PC-3 (cell line): ENCODE data around the gene CRB2. TPM values are rescaled to one million over a fixed set of nuclear protein-coding genes. Genes with fewer than 3 reads are reported as not detected.

Source experiments
- ATAC-seq: fragments of 200-7000 bp; cut with Tn5 transposase; 2 replicates; pipeline ENCODE4 v1.9.1; 2020; ENCODE audit warnings: mild to moderate bottlenecking, moderate library complexity
- BruUV-seq: library from RNA; stranded (reverse); fragments of 400-500 nt; replicated peaks from 2 replicates; lab custom pipeline; 2021; lab: Mats Ljungman, UMichigan
- CTCF ChIA-PET: fragments of 300-600 bp; sonication (Branson Sonifier 250); formaldehyde crosslinking; loops from one replicate; lab custom pipeline; 2022; ENCODE audit warnings: antibody characterized with exemption; lab: Charles Lee
- POLR2A ChIA-PET: fragments of 300-600 bp; sonication (Branson Sonifier 250); formaldehyde crosslinking; loops from one replicate; lab custom pipeline; 2022; ENCODE audit warnings: antibody characterized with exemption; ENCODE audit not compliant: unreplicated experiment; lab: Charles Lee
- DNase-seq: peaks from one replicate; pipeline ENCODE4 v3.0.0-alpha.2; 2015
- H2AFZ ChIP-seq: fragments of 300-600 bp; sonication (generic); 2 replicates; pipeline ENCODE4 v1.6.0; 2016; ENCODE audit warnings: antibody characterized with exemption, low read length
- H3F3A ChIP-seq: fragments of 300-600 bp; sonication (generic); one replicate; pipeline ENCODE4 v1.6.0; 2017; ENCODE audit warnings: antibody characterized with exemption, low read length, control low read depth, mild to moderate bottlenecking; ENCODE audit not compliant: unreplicated experiment
- H3K27ac ChIP-seq: fragments of 300-600 bp; sonication (generic); 2 replicates; pipeline ENCODE4 v1.5.1; 2016; ENCODE audit warnings: mild to moderate bottlenecking, low read length
- H3K27me3 ChIP-seq: fragments of 300-600 bp; sonication (generic); 2 replicates; pipeline ENCODE4 v1.6.1; 2016; ENCODE audit warnings: low read length, mixed read lengths
- H3K36me3 ChIP-seq: fragments of 300-600 bp; sonication (generic); 2 replicates; pipeline ENCODE4 v1.6.1; 2016; ENCODE audit warnings: low read depth, mixed run types, low read length, mixed read lengths
- H3K4me1 ChIP-seq: fragments of 300-600 bp; sonication (generic); 2 replicates; pipeline ENCODE4 v1.5.1; 2016; ENCODE audit warnings: low read length; ENCODE audit not compliant: insufficient read depth
- H3K4me2 ChIP-seq: fragments of 300-600 bp; sonication (generic); 2 replicates; pipeline ENCODE4 v1.6.0; 2016; ENCODE audit warnings: low read length
- H3K4me3 ChIP-seq: fragments of 300-600 bp; sonication (generic); 2 replicates; pipeline ENCODE4 v1.5.1; 2016; ENCODE audit warnings: mild to moderate bottlenecking, low read length, mixed read lengths
- H3K79me2 ChIP-seq: fragments of 300-600 bp; sonication (generic); 2 replicates; pipeline ENCODE4 v1.6.1; 2017; ENCODE audit warnings: low read length, mixed read lengths
- H3K9ac ChIP-seq: fragments of 300-600 bp; sonication (generic); 2 replicates; pipeline ENCODE4 v1.6.0; 2016; ENCODE audit warnings: mild to moderate bottlenecking, low read length
- H3K9me2 ChIP-seq: fragments of 300-600 bp; sonication (generic); replicated peaks from 2 replicates; pipeline ENCODE4 v1.6.1; 2016; ENCODE audit warnings: mixed run types, low read length, mixed read lengths
- H3K9me3 ChIP-seq: fragments of 300-600 bp; sonication (generic); 2 replicates; pipeline ENCODE4 v1.6.1; 2016; ENCODE audit warnings: low read length, mixed read lengths
- H4K20me1 ChIP-seq: fragments of 300-600 bp; sonication (generic); 2 replicates; pipeline ENCODE4 v1.6.1; 2016; ENCODE audit warnings: low read length, mixed read lengths
- CTCF ChIP-seq: fragments of 300-600 bp; sonication (generic); conservative IDR thresholded peaks from 2 replicates; pipeline ENCODE4 v1.5.1; 2017; ENCODE audit warnings: antibody characterized with exemption, low read depth, mild to moderate bottlenecking, low read length
- EZH2 ChIP-seq: fragments of 300-600 bp; sonication (generic); IDR thresholded peaks from one replicate; pipeline ENCODE4 v1.6.1; 2017; ENCODE audit warnings: antibody characterized with exemption, mild to moderate bottlenecking, low read length; ENCODE audit not compliant: unreplicated experiment
- EZH2phosphoT487 ChIP-seq: fragments of 300-600 bp; sonication (generic); IDR thresholded peaks from 2 replicates; pipeline ENCODE4 v1.6.1; 2018; ENCODE audit warnings: mild to moderate bottlenecking, antibody characterized with exemption, low read length, borderline replicate concordance
- intact Hi-C: fragments of 100-400 bp; cut with micrococcal nuclease; formaldehyde crosslinking; loops from 2 replicates; pipeline ENCODE4 v1.9.0; 2023
- total RNA-seq: library from RNA; depleted of rRNA; stranded (reverse); fragments of >200 nt; gene quantifications from 2 replicates; pipeline ENCODE4 v1.2.3, GENCODE V29; 2014

Gene CRB2
- total RNA-seq, 1 experiment from 2014 or later, result not detected

GRCh38 chr9:123419091-123419490 lies 63.1 kb downstream of the CRB2 start:
- no peaks in the 10 kb centered on the region for H3K27me3 ChIP-seq
- DNase-seq, result no peak
- H3K9ac ChIP-seq, result no peak overlapping the region
- no peaks in the 10 kb centered on the region for H3K4me1 ChIP-seq
- no peaks in the 10 kb centered on the region for H3K9me2 ChIP-seq
- no peak overlapping the region for H3K4me3 ChIP-seq
- no peaks in the 10 kb centered on the region for H3K36me3 ChIP-seq
- no peak overlapping the region for H2AFZ ChIP-seq
- BruUV-seq, result no TSS peak
- no peaks in the 10 kb centered on the region for H3K79me2 ChIP-seq
- POLR2A ChIA-PET, result no interaction called here
- intact Hi-C loops, result no loop called here
- H4K20me1 ChIP-seq, result no peaks in the 10 kb centered on the region
- CTCF ChIA-PET, result no interaction called here
- ATAC-seq, result no peak
- H3K27ac ChIP-seq, result no peak overlapping the region
- TF ChIP-seq CTCF, result no peak
- TF ChIP-seq EZH2, result no peak
- no peak for TF ChIP-seq EZH2phosphoT487
- H3K4me2 ChIP-seq, result no peak overlapping the region
- no peaks in the 10 kb centered on the region for H3F3A ChIP-seq
- no peaks in the 10 kb centered on the region for H3K9me3 ChIP-seq

GRCh38 chr9:123419721-123420591 lies 64.0 kb downstream of the CRB2 start:
- no peak for TF ChIP-seq EZH2phosphoT487
- no peak for TF ChIP-seq EZH2
- TF ChIP-seq CTCF, result no peak
- no peaks in the 10 kb centered on the region for H3K27me3 ChIP-seq
- no peak overlapping the region for H3K4me3 ChIP-seq
- H4K20me1 ChIP-seq, result no peaks in the 10 kb centered on the region
- H3K79me2 ChIP-seq, result no peaks in the 10 kb centered on the region
- no peaks in the 10 kb centered on the region for H3K4me1 ChIP-seq
- H3K4me2 ChIP-seq, result no peak overlapping the region
- no TSS peak for BruUV-seq
- DNase-seq (no peak), ATAC-seq (no peak)
- no peaks in the 10 kb centered on the region for H3K9me3 ChIP-seq
- H2AFZ ChIP-seq, result no peak overlapping the region
- no peaks in the 10 kb centered on the region for H3F3A ChIP-seq
- ChIA-PET POLR2A (no interaction called here), CTCF (no interaction called here)
- no peaks in the 10 kb centered on the region for H3K9me2 ChIP-seq
- intact Hi-C loops, result no loop called here
- H3K27ac ChIP-seq, result no peak overlapping the region
- H3K9ac ChIP-seq, result no peak overlapping the region
- H3K36me3 ChIP-seq, result no peaks in the 10 kb centered on the region

GRCh38 chr9:123420592-123421111 lies 64.7 kb downstream of the CRB2 start:
- CTCF ChIA-PET, result no interaction called here
- Histone ChIP-seq H4K20me1 (no peaks in the 10 kb centered on the region), H3K4me3 (no peak overlapping the region), H3K27me3 (no peaks in the 10 kb centered on the region), H3K9me3 (no peaks in the 10 kb centered on the region), H3K4me2 (no peak overlapping the region), H3F3A (no peaks in the 10 kb centered on the region), H3K4me1 (no peaks in the 10 kb centered on the region), H3K9me2 (no peaks in the 10 kb centered on the region), H3K36me3 (no peaks in the 10 kb centered on the region), H3K9ac (no peak overlapping the region), H2AFZ (no peak overlapping the region), H3K79me2 (no peaks in the 10 kb centered on the region), H3K27ac (no peak overlapping the region)
- POLR2A ChIA-PET, result no interaction called here
- intact Hi-C loops, result no loop called here
- no peak for TF ChIP-seq EZH2phosphoT487
- no peak for TF ChIP-seq CTCF
- TF ChIP-seq EZH2, result no peak
- DNase-seq, result no peak
- no TSS peak for BruUV-seq
- no peak for ATAC-seq
